Measurements from ENCODE around the gene FRMD8. TPM values are rescaled to one million over a fixed set of nuclear protein-coding genes. Genes with fewer than 3 reads are reported as not detected.

The FRMD8 gene
- total and polyA plus RNA-seq, 4 experiments from 2014 or later, result 44.1 to 71.2 (median 62.3) TPM

DNA sequence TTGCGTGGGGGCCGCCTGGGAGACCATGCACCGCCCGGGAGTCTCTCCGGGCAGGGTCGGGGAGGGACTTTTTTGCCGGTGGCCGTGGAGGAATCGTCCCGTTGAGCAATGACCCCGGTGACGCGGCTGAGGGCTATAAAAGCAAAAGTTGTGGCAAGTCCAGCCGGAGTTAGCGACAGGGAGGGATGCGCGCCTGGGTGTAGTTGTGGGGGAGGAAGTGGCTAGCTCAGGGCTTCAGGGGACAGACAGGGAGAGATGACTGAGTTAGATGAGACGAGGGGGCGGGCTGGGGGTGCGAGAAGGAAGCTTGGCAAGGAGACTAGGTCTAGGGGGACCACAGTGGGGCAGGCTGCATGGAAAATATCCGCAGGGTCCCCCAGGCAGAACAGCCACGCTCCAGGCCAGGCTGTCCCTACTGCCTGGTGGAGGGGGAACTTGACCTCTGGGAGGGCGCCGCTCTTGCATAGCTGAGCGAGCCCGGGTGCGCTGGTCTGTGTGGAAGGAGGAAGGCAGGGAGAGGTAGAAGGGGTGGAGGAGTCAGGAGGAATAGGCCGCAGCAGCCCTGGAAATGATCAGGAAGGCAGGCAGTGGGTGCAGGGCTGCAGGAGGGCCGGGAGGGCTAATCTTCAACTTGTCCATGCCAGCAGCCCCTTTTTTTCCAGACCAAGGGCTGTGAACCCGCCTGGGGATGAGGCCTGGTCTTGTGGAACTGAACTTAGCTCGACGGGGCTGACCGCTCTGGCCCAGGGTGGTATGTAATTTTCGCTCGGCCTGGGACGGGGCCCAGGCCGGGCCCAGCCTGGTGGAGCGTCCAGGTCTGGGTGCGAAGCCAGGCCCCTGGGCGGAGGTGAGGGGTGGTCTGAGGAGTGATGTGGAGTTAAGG is 36.4 kb downstream of the FRMD8 start, which contains the start of gene NEAT1:
NEAT1 (plus strand) TSS at position 166 of the 883 bp plus-strand sequence.
- CTCF ChIA-PET (ENCODE audit: partially characterized antibody), result interaction anchor here (1.3 to 12.6 kb wide), 5 partner anchors 8 to 77 kb away, joined by 3 to 192 read pairs (median 6); partner anchors contain the start of gene MALAT1
- peak; percentile 87 to 88 (median 87) for DNase-seq
- Histone ChIP-seq H3K4me1 (ENCODE audit: insufficient read depth, low read length) (peaks cover 50% of the 10 kb centered on the region), H3K9me3 (ENCODE audit: control insufficient read depth in 1 of 2, low read length in 2 of 2) (no peaks in the 10 kb centered on the region), H3K27ac (ENCODE audit: low read depth, low read length) (peak within 1 kb of the TSS; percentile 98), H3K4me3 (ENCODE audit: low read length in 2 of 2) (peak within 1 kb of the TSS; percentile 95 to 99), H3K27me3 (ENCODE audit: insufficient read depth, low read length) (no peaks in the 10 kb centered on the region), H3K36me3 (ENCODE audit: insufficient read depth, low read length) (peaks cover 19% of the 10 kb centered on the region)
- Mint-ChIP-seq H3K27ac (peak within 1 kb of the TSS; percentile 93 to 100 (median 97)), H3K36me3 (peaks cover 53% of the 10 kb centered on the region in 2 donors), H3K9me3 (peaks cover 0 to 10% (median 2%) of the 10 kb centered on the region in 8 donors), H3K4me3 (peak within 1 kb of the TSS; percentile 92 to 97 (median 95)), H3K27me3 (peaks cover 0 to 4% of the 10 kb centered on the region in 2 donors), H3K4me1 (peaks cover 32 to 83% (median 40%) of the 10 kb centered on the region in 4 donors)
- intact Hi-C loops (cut with micrococcal nuclease), result no loop called here
- POLR2A ChIA-PET (ENCODE audit: partially characterized antibody), result interaction anchor here (0.7 to 22.2 kb wide), 35 partner anchors 4 to 866 kb away, joined by 3 to 3839 read pairs (median 6); partner anchors contain the start of genes CFL1, EHBP1L1, FAM89B and FRMD8

DNA sequence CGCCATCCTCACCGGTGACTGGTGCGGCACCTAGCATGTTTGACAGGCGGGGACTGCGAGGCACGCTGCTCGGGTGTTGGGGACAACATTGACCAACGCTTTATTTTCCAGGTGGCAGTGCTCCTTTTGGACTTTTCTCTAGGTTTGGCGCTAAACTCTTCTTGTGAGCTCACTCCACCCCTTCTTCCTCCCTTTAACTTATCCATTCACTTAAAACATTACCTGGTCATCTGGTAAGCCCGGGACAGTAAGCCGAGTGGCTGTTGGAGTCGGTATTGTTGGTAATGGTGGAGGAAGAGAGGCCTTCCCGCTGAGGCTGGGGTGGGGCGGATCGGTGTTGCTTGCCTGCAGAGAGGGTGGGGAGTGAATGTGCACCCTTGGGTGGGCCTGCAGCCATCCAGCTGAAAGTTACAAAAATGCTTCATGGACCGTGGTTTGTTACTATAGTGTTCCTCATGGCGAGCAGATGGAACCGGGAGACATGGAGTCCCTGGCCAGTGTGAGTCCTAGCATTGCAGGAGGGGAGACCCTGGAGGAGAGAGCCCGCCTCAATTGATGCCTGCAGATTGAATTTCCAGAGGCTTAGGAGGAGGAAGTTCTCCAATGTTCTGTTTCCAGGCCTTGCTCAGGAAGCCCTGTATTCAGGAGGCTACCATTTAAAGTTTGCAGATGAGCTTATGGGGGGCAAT is 37.2 kb downstream of the FRMD8 start:
- peaks cover 58 to 59% of the 10 kb centered on the region in 2 donors for H3K36me3 Mint-ChIP-seq
- intact Hi-C loops (cut with micrococcal nuclease), result no loop called here
- DNase-seq, result peak; percentile 22 to 59 (median 28)
- peaks cover 0 to 4% of the 10 kb centered on the region in 2 donors for H3K27me3 Mint-ChIP-seq
- Histone ChIP-seq H3K4me1 (ENCODE audit: insufficient read depth, low read length) (peaks cover 50% of the 10 kb centered on the region), H3K36me3 (ENCODE audit: insufficient read depth, low read length) (peaks cover 19% of the 10 kb centered on the region), H3K4me3 (ENCODE audit: low read length in 2 of 2) (peak overlapping the region; percentile 95 to 99), H3K27ac (ENCODE audit: low read depth, low read length) (peak overlapping the region; percentile 98), H3K27me3 (ENCODE audit: insufficient read depth, low read length) (no peaks in the 10 kb centered on the region), H3K9me3 (ENCODE audit: control insufficient read depth in 1 of 2, low read length in 2 of 2) (no peaks in the 10 kb centered on the region)
- H3K4me1 Mint-ChIP-seq, result peaks cover 36 to 83% (median 44%) of the 10 kb centered on the region in 4 donors
- H3K4me3 Mint-ChIP-seq, result peak overlapping the region; percentile 92 to 97 (median 95)
- peaks cover 0 to 10% (median 2%) of the 10 kb centered on the region in 8 donors for H3K9me3 Mint-ChIP-seq
- ChIA-PET POLR2A (ENCODE audit: partially characterized antibody) (interaction anchor here (1.1 to 22.2 kb wide), 29 partner anchors 6 to 645 kb away, joined by 3 to 3839 read pairs (median 8); partner anchors contain the start of genes CCDC85B, EHBP1L1, FAM89B and FRMD8), CTCF (ENCODE audit: partially characterized antibody) (interaction anchor here (0.9 to 12.6 kb wide), 10 partner anchors 9 to 86 kb away, joined by 3 to 192 read pairs (median 4); partner anchors contain the start of gene MALAT1)
- H3K27ac Mint-ChIP-seq, result peak overlapping the region; percentile 93 to 100 (median 97)

DNA sequence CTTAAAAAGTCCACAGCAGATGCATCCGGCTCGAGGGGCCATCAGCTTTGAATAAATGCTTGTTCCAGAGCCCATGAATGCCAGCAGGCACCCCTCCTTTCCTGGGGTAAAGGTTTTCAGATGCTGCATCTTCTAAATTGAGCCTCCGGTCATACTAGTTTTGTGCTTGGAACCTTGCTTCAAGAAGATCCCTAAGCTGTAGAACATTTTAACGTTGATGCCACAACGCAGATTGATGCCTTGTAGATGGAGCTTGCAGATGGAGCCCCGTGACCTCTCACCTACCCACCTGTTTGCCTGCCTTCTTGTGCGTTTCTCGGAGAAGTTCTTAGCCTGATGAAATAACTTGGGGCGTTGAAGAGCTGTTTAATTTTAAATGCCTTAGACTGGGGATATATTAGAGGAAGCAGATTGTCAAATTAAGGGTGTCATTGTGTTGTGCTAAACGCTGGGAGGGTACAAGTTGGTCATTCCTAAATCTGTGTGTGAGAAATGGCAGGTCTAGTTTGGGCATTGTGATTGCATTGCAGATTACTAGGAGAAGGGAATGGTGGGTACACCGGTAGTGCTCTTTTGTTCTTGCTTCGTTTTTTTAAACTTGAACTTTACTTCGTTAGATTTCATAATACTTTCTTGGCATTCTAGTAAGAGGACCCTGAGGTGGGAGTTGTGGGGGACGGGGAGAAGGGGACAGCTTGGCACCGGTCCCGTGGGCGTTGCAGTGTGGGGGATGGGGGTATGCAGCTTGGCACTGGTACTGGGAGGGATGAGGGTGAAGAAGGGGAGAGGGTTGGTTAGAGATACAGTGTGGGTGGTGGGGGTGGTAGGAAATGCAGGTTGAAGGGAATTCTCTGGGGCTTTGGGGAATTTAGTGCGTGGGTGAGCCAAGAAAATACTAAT is 38.0 kb downstream of the FRMD8 start:
- CTCF ChIA-PET (ENCODE audit: partially characterized antibody), result interaction anchor here (0.9 to 12.6 kb wide), 10 partner anchors 8 to 85 kb away, joined by 3 to 192 read pairs (median 4); partner anchors contain the start of gene MALAT1
- Histone ChIP-seq H3K36me3 (ENCODE audit: insufficient read depth, low read length) (peaks cover 19% of the 10 kb centered on the region), H3K4me3 (ENCODE audit: low read length in 2 of 2) (peak overlapping the region; percentile 95 to 99), H3K4me1 (ENCODE audit: insufficient read depth, low read length) (peaks cover 50% of the 10 kb centered on the region), H3K9me3 (ENCODE audit: control insufficient read depth in 1 of 2, low read length in 2 of 2) (no peaks in the 10 kb centered on the region), H3K27me3 (ENCODE audit: insufficient read depth, low read length) (no peaks in the 10 kb centered on the region), H3K27ac (ENCODE audit: low read depth, low read length) (peak overlapping the region; percentile 98)
- H3K4me3 Mint-ChIP-seq, result peak overlapping the region; percentile 92 to 97 (median 95)
- peaks cover 37 to 83% (median 44%) of the 10 kb centered on the region in 4 donors for H3K4me1 Mint-ChIP-seq
- intact Hi-C loops (cut with micrococcal nuclease), result loop anchor here (1.0 to 5.0 kb wide), 3 partner anchors 8 to 148 kb away; partner anchors contain the start of genes FAM89B and ZNRD2
- H3K27ac Mint-ChIP-seq, result peak overlapping the region; percentile 93 to 100 (median 97)
- peaks cover 58 to 59% of the 10 kb centered on the region in 2 donors for H3K36me3 Mint-ChIP-seq
- H3K9me3 Mint-ChIP-seq, result peaks cover 0 to 9% (median 2%) of the 10 kb centered on the region in 8 donors
- POLR2A ChIA-PET (ENCODE audit: partially characterized antibody), result interaction anchor here (0.6 to 22.2 kb wide), 28 partner anchors 7 to 680 kb away, joined by 3 to 3839 read pairs (median 8); partner anchors contain the start of genes CCDC85B, DPF2, EHBP1L1 and FAM89B
- DNase-seq, result peak; percentile 44 to 69 (median 56)
- H3K27me3 Mint-ChIP-seq, result peaks cover 0 to 4% of the 10 kb centered on the region in 2 donors

DNA sequence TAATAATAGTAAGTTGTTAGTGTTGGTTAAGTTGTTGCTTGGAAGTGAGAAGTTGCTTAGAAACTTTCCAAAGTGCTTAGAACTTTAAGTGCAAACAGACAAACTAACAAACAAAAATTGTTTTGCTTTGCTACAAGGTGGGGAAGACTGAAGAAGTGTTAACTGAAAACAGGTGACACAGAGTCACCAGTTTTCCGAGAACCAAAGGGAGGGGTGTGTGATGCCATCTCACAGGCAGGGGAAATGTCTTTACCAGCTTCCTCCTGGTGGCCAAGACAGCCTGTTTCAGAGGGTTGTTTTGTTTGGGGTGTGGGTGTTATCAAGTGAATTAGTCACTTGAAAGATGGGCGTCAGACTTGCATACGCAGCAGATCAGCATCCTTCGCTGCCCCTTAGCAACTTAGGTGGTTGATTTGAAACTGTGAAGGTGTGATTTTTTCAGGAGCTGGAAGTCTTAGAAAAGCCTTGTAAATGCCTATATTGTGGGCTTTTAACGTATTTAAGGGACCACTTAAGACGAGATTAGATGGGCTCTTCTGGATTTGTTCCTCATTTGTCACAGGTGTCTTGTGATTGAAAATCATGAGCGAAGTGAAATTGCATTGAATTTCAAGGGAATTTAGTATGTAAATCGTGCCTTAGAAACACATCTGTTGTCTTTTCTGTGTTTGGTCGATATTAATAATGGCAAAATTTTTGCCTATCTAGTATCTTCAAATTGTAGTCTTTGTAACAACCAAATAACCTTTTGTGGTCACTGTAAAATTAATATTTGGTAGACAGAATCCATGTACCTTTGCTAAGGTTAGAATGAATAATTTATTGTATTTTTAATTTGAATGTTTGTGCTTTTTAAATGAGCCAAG is 38.9 kb downstream of the FRMD8 start:
- Histone ChIP-seq H3K4me1 (ENCODE audit: insufficient read depth, low read length) (peaks cover 50% of the 10 kb centered on the region), H3K27me3 (ENCODE audit: insufficient read depth, low read length) (no peaks in the 10 kb centered on the region)
- peaks cover 58 to 59% of the 10 kb centered on the region in 2 donors for H3K36me3 Mint-ChIP-seq

DNA sequence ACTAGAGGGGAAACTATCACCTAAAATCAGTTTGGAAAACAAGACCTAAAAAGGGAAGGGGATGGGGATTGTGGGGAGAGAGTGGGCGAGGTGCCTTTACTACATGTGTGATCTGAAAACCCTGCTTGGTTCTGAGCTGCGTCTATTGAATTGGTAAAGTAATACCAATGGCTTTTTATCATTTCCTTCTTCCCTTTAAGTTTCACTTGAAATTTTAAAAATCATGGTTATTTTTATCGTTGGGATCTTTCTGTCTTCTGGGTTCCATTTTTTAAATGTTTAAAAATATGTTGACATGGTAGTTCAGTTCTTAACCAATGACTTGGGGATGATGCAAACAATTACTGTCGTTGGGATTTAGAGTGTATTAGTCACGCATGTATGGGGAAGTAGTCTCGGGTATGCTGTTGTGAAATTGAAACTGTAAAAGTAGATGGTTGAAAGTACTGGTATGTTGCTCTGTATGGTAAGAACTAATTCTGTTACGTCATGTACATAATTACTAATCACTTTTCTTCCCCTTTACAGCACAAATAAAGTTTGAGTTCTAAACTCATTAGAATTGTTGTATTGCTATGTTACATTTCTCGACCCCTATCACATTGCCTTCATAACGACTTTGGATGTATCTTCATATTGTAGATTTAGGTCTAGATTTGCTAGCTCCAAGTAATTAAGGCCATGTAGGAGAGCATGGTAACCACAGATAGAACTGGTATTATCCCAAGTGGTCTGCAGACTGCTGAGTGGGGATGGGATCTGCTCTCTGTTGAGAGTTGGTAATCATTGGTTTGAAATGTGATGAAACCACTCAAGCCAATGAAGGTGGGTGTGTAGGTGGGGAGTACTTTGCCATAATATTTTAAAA is 39.8 kb downstream of the FRMD8 start:
- ChIA-PET POLR2A (ENCODE audit: partially characterized antibody) (interaction anchor here (1.1 to 22.2 kb wide), 14 partner anchors 8 to 151 kb away, joined by 3 to 3839 read pairs (median 41); partner anchors contain the start of genes DPF2, EHBP1L1, FAM89B and FRMD8), CTCF (ENCODE audit: partially characterized antibody) (interaction anchor here (2.2 to 12.6 kb wide), 2 partner anchors 9 to 73 kb away, joined by 14 to 192 read pairs; partner anchors contain the start of gene MALAT1)
- peaks cover 58% of the 10 kb centered on the region in 2 donors for H3K36me3 Mint-ChIP-seq
- DNase-seq, result peak; percentile 69 to 84 (median 74)
- H3K4me1 ChIP-seq (ENCODE audit: insufficient read depth, low read length), result peaks cover 50% of the 10 kb centered on the region
- H3K4me1 Mint-ChIP-seq, result peaks cover 42 to 83% (median 47%) of the 10 kb centered on the region in 4 donors
- peaks cover 19% of the 10 kb centered on the region for H3K36me3 ChIP-seq (ENCODE audit: insufficient read depth, low read length)
- peak overlapping the region; percentile 98 for H3K27ac ChIP-seq (ENCODE audit: low read depth, low read length)
- H3K9me3 Mint-ChIP-seq, result peaks cover 0 to 9% (median 2%) of the 10 kb centered on the region in 8 donors
- peak overlapping the region; percentile 92 to 97 (median 95) for H3K4me3 Mint-ChIP-seq
- peak overlapping the region; percentile 95 to 99 for H3K4me3 ChIP-seq (ENCODE audit: low read length in 2 of 2)
- H3K27me3 ChIP-seq (ENCODE audit: insufficient read depth, low read length), result no peaks in the 10 kb centered on the region
- peak overlapping the region; percentile 93 to 100 (median 97) for H3K27ac Mint-ChIP-seq
- intact Hi-C loops (cut with micrococcal nuclease), result loop anchor here (1.0 to 5.0 kb wide), 3 partner anchors 10 to 146 kb away; partner anchors contain the start of genes FAM89B and ZNRD2
- peaks cover 0 to 4% of the 10 kb centered on the region in 2 donors for H3K27me3 Mint-ChIP-seq
- H3K9me3 ChIP-seq (ENCODE audit: control insufficient read depth in 1 of 2, low read length in 2 of 2), result no peaks in the 10 kb centered on the region

More for the DNA sequence above, 38.9 kb downstream of the FRMD8 start:
- CTCF ChIA-PET (ENCODE audit: partially characterized antibody), result interaction anchor here (2.2 to 12.6 kb wide), 2 partner anchors 8 to 74 kb away, joined by 14 to 192 read pairs; partner anchors contain the start of gene MALAT1
- peaks cover 0 to 4% of the 10 kb centered on the region in 2 donors for H3K27me3 Mint-ChIP-seq
- POLR2A ChIA-PET (ENCODE audit: partially characterized antibody), result interaction anchor here (0.6 to 22.2 kb wide), 23 partner anchors 7 to 681 kb away, joined by 3 to 3839 read pairs (median 10); partner anchors contain the start of genes CCDC85B, DPF2, EHBP1L1 and FAM89B
- H3K9me3 Mint-ChIP-seq, result peaks cover 0 to 9% (median 2%) of the 10 kb centered on the region in 8 donors
- Histone ChIP-seq H3K36me3 (ENCODE audit: insufficient read depth, low read length) (peaks cover 19% of the 10 kb centered on the region), H3K9me3 (ENCODE audit: control insufficient read depth in 1 of 2, low read length in 2 of 2) (no peaks in the 10 kb centered on the region), H3K27ac (ENCODE audit: low read depth, low read length) (peak overlapping the region; percentile 98), H3K4me3 (ENCODE audit: low read length in 2 of 2) (peak overlapping the region; percentile 95 to 99)
- peak overlapping the region; percentile 93 to 100 (median 97) for H3K27ac Mint-ChIP-seq
- peak overlapping the region; percentile 92 to 97 (median 95) for H3K4me3 Mint-ChIP-seq
- intact Hi-C loops (cut with micrococcal nuclease), result loop anchor here (1.0 to 5.0 kb wide), 3 partner anchors 9 to 147 kb away; partner anchors contain the start of genes FAM89B and ZNRD2
- H3K4me1 Mint-ChIP-seq, result peaks cover 41 to 83% (median 47%) of the 10 kb centered on the region in 4 donors
- peak; percentile 87 to 98 (median 94) for DNase-seq
